ENCODE data around the gene CERS6.

DNA sequence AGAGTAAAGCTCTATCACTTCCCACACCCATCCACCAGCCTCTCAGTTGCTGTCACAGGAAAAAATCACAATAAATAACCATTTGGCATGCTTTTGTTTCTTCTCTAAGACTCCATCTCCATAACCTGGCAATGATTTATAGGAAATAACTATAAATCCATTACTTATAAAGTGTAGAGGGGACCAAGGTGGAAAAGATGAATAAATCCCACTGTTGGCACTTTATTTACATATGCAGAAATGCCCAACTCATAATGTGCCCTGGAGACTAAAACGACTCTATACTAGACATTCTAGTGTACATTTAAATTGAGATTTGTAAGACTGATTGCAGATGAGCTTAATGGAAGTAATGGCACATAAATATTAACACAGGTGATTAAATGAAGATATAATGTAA lies 338.9 kb downstream of the CERS6 start:
- TF ChIP-seq, protein P1, sequence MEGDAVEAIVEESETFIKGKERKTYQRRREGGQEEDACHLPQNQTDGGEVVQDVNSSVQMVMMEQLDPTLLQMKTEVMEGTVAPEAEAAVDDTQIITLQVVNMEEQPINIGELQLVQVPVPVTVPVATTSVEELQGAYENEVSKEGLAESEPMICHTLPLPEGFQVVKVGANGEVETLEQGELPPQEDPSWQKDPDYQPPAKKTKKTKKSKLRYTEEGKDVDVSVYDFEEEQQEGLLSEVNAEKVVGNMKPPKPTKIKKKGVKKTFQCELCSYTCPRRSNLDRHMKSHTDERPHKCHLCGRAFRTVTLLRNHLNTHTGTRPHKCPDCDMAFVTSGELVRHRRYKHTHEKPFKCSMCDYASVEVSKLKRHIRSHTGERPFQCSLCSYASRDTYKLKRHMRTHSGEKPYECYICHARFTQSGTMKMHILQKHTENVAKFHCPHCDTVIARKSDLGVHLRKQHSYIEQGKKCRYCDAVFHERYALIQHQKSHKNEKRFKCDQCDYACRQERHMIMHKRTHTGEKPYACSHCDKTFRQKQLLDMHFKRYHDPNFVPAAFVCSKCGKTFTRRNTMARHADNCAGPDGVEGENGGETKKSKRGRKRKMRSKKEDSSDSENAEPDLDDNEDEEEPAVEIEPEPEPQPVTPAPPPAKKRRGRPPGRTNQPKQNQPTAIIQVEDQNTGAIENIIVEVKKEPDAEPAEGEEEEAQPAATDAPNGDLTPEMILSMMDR (conservative IDR thresholded peaks at IDR 0.05) = no peak
- TF ChIP-seq EZH2 (IDR thresholded peaks at IDR 0.05; ENCODE audit: low read depth) = no peak
